Measurements from ENCODE around the gene SCUBE3. TPM values are rescaled to one million over a fixed set of nuclear protein-coding genes. Genes with fewer than 3 reads are reported as not detected.

Gene SCUBE3
- total RNA-seq, 1 experiment from 2014 or later, result 0.05 TPM

- no peak for TF ChIP-seq ZBTB33 (IDR thresholded peaks at IDR 0.05; ENCODE audit: extremely low read depth, insufficient replicate concordance, low read length)
- TF ChIP-seq RAD21 (IDR thresholded peaks at IDR 0.05; ENCODE audit: low read depth), result no peak
- no peak for TF ChIP-seq POLR2AphosphoS5 (IDR thresholded peaks at IDR 0.05; ENCODE audit: low read depth, low read length)
- TF ChIP-seq TCF7L2 (IDR thresholded peaks at IDR 0.05; ENCODE audit: borderline replicate concordance, extremely low read depth, insufficient read depth, insufficient read length), result no peak
- TF ChIP-seq JUND (IDR thresholded peaks at IDR 0.05), result no peak
- TF ChIP-seq CBX3 (IDR thresholded peaks at IDR 0.05; ENCODE audit: low read depth), result no peak
- TF ChIP-seq REST (IDR thresholded peaks at IDR 0.05; ENCODE audit: low read depth), result no peak
- no peak for TF ChIP-seq ZFX (IDR thresholded peaks at IDR 0.05)
- TF ChIP-seq SRF (IDR thresholded peaks at IDR 0.05; ENCODE audit: low read depth), result no peak
- no peak for TF ChIP-seq SP1 (IDR thresholded peaks at IDR 0.05; ENCODE audit: low read depth)
- TF ChIP-seq CTCF (IDR thresholded peaks at IDR 0.05 in 2 of 3, conservative IDR thresholded peaks at IDR 0.05 in 1 of 3; ENCODE audit: borderline replicate concordance in 1 of 3, insufficient read depth in 1 of 3, low read depth in 2 of 3, low read length in 2 of 3), result no peak
- no peak for TF ChIP-seq FOSL1 (IDR thresholded peaks at IDR 0.05; ENCODE audit: low read depth)
- no peak for TF ChIP-seq MAX (IDR thresholded peaks at IDR 0.05)
- TF ChIP-seq CEBPB (IDR thresholded peaks at IDR 0.05; ENCODE audit: low read depth), result no peak
- TF ChIP-seq POLR2A (IDR thresholded peaks at IDR 0.05; ENCODE audit: borderline replicate concordance, extremely low read depth, insufficient read depth, insufficient read length), result no peak
- TF ChIP-seq EGR1 (IDR thresholded peaks at IDR 0.05; ENCODE audit: low read depth), result no peak
- no peak for TF ChIP-seq ELF1 (IDR thresholded peaks at IDR 0.05; ENCODE audit: borderline replicate concordance, low read depth)
- H3K4me1 ChIP-seq (ENCODE audit: control insufficient read depth in 1 of 2, insufficient read depth in 2 of 2, low read length in 2 of 2), result no peaks in the 10 kb centered on the region
- no TSS peak for BruUV-seq (replicated peaks)
- H3K4me3 ChIP-seq (replicated peaks in 1 of 2; ENCODE audit: low read depth in 1 of 2, low read length in 2 of 2), result no peak overlapping the region
- H3K9me2 ChIP-seq (ENCODE audit: insufficient read depth), result no peaks in the 10 kb centered on the region
- intact Hi-C loops (cut with micrococcal nuclease), result no loop called here
- no peak for DNase-seq (ENCODE audit: low read depth, low spot score)
- no peak overlapping the region for H3K4me2 ChIP-seq (ENCODE audit: low read length)
- ChIA-PET POLR2A (no interaction called here), RAD21 (ENCODE audit: low non-redundant PET in 1 of 2, low total read pairs in 2 of 2, uncharacterized antibody in 2 of 2, unreplicated experiment in 2 of 2) (interaction anchor here in 1 of 2 experiments (1.8 kb wide), 1 partner anchor 57 kb away, joined by 7 read pairs; no protein-coding TSS in a partner anchor), CTCF (interaction anchor here (0.8 to 3.4 kb wide), 4 partner anchors 10 to 58 kb away, joined by 3 to 36 read pairs (median 8); no protein-coding TSS in a partner anchor)
- no peak overlapping the region for H3K27ac ChIP-seq (ENCODE audit: low read depth, low read length)
- no peaks in the 10 kb centered on the region for H4K20me1 ChIP-seq (ENCODE audit: insufficient read depth)
- H3K79me2 ChIP-seq (ENCODE audit: insufficient read depth, low read length), result no peaks in the 10 kb centered on the region
- H3K9me3 ChIP-seq (ENCODE audit: control insufficient read depth in 1 of 2, insufficient read depth in 1 of 2, low read depth in 1 of 2, low read length in 2 of 2), result no peaks in the 10 kb centered on the region
- peaks cover 27% of the 10 kb centered on the region; the same call in 1 of the 2 replicates for H3K27me3 ChIP-seq (ENCODE audit: insufficient read depth, low read length)
- no peaks in the 10 kb centered on the region for H3K36me3 ChIP-seq (ENCODE audit: control insufficient read depth in 1 of 2, insufficient read depth in 2 of 2, low read length in 2 of 2)
- no peak for ATAC-seq
- no peak overlapping the region for H2AFZ ChIP-seq (ENCODE audit: low read depth, low read length, poor library complexity, severe bottlenecking)
- H3K9ac ChIP-seq (ENCODE audit: low read length), result no peak overlapping the region
These were observed 10.1 kb upstream of the SCUBE3 start for GRCh38 chr6:35203680-35204079.

Data from HCT116 (cell line).